Measurements from ENCODE around the gene THSD8.
A peak's percentile ranks its signal among the peaks of the same experiment; 100 is the strongest.

Gene THSD8

DNA sequence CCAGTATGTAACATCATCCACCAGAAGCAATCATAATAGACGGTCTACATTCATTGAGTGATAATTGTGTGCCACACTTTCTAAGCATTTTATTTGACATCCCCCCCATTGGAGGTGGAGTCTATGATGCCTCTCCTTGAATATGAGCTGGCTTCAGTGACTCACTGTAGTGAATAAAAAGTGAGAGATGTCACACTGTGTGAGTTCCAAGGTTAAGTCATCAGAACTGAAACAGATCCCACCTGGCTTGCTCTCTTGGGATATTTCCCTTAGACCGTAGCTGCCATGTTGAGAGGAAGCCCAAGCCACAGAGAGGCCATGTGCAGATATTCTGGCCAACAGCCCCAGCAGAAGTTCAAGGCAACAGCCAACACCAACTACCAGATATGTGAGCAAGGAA is 19.9 kb downstream of the THSD8 start:
- Histone ChIP-seq H3K9me3 (ENCODE audit: control insufficient read depth, low read length) (no peaks in the 10 kb centered on the region), H3K27ac (no peak overlapping the region), H3K27me3 (ENCODE audit: control insufficient read depth, insufficient read depth, low read length) (no peaks in the 10 kb centered on the region), H2AFZ (no peak overlapping the region), H3K4me2 (ENCODE audit: low read length) (no peak overlapping the region), H3K79me2 (no peaks in the 10 kb centered on the region), H3K4me3 (ENCODE audit: low read depth, low read length) (no peak overlapping the region), H3K36me3 (ENCODE audit: control insufficient read depth, insufficient read depth, low read length) (no peaks in the 10 kb centered on the region), H3K9ac (no peak overlapping the region), H3K4me1 (no peaks in the 10 kb centered on the region)
- TF ChIP-seq, protein P1, sequence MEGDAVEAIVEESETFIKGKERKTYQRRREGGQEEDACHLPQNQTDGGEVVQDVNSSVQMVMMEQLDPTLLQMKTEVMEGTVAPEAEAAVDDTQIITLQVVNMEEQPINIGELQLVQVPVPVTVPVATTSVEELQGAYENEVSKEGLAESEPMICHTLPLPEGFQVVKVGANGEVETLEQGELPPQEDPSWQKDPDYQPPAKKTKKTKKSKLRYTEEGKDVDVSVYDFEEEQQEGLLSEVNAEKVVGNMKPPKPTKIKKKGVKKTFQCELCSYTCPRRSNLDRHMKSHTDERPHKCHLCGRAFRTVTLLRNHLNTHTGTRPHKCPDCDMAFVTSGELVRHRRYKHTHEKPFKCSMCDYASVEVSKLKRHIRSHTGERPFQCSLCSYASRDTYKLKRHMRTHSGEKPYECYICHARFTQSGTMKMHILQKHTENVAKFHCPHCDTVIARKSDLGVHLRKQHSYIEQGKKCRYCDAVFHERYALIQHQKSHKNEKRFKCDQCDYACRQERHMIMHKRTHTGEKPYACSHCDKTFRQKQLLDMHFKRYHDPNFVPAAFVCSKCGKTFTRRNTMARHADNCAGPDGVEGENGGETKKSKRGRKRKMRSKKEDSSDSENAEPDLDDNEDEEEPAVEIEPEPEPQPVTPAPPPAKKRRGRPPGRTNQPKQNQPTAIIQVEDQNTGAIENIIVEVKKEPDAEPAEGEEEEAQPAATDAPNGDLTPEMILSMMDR (IDR thresholded peaks at IDR 0.05), result no peak

DNA sequence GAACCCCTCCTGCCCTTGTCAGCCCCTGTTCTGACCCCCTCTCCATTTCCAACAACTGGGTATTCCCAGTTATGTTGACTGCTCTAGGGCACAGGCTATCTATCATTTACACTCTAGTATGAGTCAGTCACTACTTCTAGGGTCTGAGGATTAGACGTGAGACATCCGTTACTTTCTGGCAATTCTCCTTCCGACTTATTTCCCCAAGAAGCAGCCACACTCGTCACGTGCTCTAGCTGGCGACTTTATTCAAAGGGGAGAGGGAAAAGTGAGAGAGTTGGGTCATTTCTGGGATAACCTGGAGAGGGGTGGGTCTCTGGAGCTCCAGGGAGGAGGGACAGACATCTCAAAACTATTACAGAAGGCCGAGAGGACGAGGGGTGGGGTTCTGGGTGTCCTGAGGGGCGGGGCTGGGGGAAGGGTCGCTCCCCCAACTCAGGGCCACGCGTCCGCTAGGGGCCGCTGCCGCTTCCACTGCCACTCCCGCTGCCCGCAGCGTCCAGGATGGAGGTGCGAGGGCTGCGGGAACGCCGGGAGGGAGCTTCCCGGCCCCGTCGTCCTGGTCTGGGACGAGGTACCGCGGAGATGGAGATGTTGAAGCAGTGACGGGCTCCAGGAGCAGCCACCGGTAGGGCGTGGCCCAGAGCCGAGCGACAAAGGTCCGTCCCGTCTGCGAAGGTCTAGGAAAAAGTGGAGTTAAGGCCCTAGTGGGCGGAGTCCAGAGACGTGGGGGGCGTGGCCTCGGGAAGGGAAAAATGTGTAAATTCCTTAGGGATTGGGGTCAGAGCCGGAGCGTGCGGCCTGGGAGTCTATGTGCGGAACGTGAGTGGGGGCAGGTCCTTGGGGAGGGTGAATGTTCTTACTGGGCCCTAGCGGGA is 23.6 kb downstream of the THSD8 start:
- Histone ChIP-seq H3K36me3 (ENCODE audit: control insufficient read depth, insufficient read depth, low read length) (no peaks in the 10 kb centered on the region), H3K27ac (no peak overlapping the region), H2AFZ (peak overlapping the region; percentile 57), H3K9me3 (ENCODE audit: control insufficient read depth, low read length) (no peaks in the 10 kb centered on the region), H3K9ac (no peak overlapping the region), H3K4me3 (ENCODE audit: low read depth, low read length) (no peak overlapping the region), H3K4me1 (peaks cover 10% of the 10 kb centered on the region), H3K79me2 (no peaks in the 10 kb centered on the region), H3K4me2 (ENCODE audit: low read length) (no peak overlapping the region), H3K27me3 (ENCODE audit: control insufficient read depth, insufficient read depth, low read length) (no peaks in the 10 kb centered on the region)
- TF ChIP-seq, protein P1 (IDR thresholded peaks at IDR 0.05), result peak; percentile 28

DNA sequence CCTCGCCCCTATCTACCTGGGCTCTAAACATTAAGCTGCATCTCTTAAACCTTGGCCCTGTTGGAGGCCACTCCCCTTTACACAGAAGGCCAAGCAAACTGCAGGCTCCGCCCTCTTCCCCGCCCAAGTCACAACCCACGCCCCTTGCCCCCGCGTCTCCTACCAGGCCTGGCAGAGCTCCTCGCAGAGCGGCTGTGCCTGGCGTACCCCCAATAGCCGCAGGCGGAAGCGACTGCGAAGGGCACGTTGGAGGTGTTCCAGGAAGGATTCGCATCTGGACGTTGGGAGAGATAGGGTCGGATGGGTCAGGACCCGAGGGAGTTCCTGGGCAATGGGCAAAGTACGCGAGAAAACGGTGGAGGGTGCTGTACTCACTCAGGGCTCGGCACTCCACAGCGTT is 26.6 kb downstream of the THSD8 start:
- TF ChIP-seq, protein P1 (IDR thresholded peaks at IDR 0.05), result no peak
- H3K4me3 ChIP-seq (ENCODE audit: low read depth, low read length), result no peak overlapping the region
- no peaks in the 10 kb centered on the region for H3K27me3 ChIP-seq (ENCODE audit: control insufficient read depth, insufficient read depth, low read length)
- H3K27ac ChIP-seq, result peak overlapping the region; percentile 46
- peak overlapping the region; percentile 86 for H2AFZ ChIP-seq
- no peak overlapping the region for H3K4me2 ChIP-seq (ENCODE audit: low read length)
- peaks cover 17% of the 10 kb centered on the region for H3K4me1 ChIP-seq
- H3K36me3 ChIP-seq (ENCODE audit: control insufficient read depth, insufficient read depth, low read length), result no peaks in the 10 kb centered on the region
- H3K79me2 ChIP-seq, result no peaks in the 10 kb centered on the region
- H3K9me3 ChIP-seq (ENCODE audit: control insufficient read depth, low read length), result no peaks in the 10 kb centered on the region
- no peak overlapping the region for H3K9ac ChIP-seq

DNA sequence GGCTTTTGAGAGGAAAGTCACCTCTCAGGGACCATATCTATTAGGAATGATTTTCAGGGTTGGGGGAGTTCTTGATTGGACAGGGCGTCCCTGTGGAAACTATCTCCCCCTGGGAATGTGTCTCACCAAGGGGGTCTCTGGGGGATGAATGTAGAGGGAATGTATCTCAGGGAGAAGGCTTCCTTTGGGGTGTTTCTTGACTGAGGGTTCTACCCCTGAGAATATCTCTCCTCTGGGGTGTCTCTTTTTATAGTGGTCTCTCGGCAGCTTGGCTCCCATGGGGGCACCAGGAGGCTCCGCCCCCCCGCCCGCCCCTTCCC is 31.5 kb downstream of the THSD8 start:
- no peaks in the 10 kb centered on the region for H3K79me2 ChIP-seq
- peak overlapping the region; percentile 78 for H2AFZ ChIP-seq
- H3K4me2 ChIP-seq (ENCODE audit: low read length), result no peak overlapping the region
- H3K27me3 ChIP-seq (ENCODE audit: control insufficient read depth, insufficient read depth, low read length), result no peaks in the 10 kb centered on the region
- TF ChIP-seq, protein P1 (IDR thresholded peaks at IDR 0.05), result no peak
- no peak overlapping the region for H3K27ac ChIP-seq
- no peaks in the 10 kb centered on the region for H3K9me3 ChIP-seq (ENCODE audit: control insufficient read depth, low read length)
- no peak overlapping the region for H3K9ac ChIP-seq
- no peaks in the 10 kb centered on the region for H3K36me3 ChIP-seq (ENCODE audit: control insufficient read depth, insufficient read depth, low read length)
- peaks cover 15% of the 10 kb centered on the region for H3K4me1 ChIP-seq
- no peak overlapping the region for H3K4me3 ChIP-seq (ENCODE audit: low read depth, low read length)

Measured in parathyroid adenoma (tissue), 2 donors.